Ovary (tissue), 9 donors: Measurements from ENCODE around the gene IGF1R. TPM values are rescaled to one million over a fixed set of nuclear protein-coding genes. Genes with fewer than 3 reads are reported as not detected.

Source experiments
- DNase-seq, 5 donors: peaks; one replicate each; pipeline ENCODE4 v3.0.0-alpha.2; 2019 to 2020
- H3K27ac ChIP-seq, 2 donors: fragments of 200-600 bp; one replicate each; pipeline versions ENCODE4 v1.5.1 to v1.8.0; 2019 to 2022
- H3K27me3 ChIP-seq: fragments of 200-600 bp; one replicate; pipeline ENCODE4 v1.8.0; 2022
- H3K36me3 ChIP-seq: fragments of 200-600 bp; sonication (generic); one replicate; pipeline ENCODE4 v1.5.1; 2019
- H3K4me1 ChIP-seq: one replicate; pipeline ENCODE4 v1.8.1; 2013; ENCODE audit warnings: mild to moderate bottlenecking, moderate library complexity; ENCODE audit not compliant: insufficient read depth
- H3K4me3 ChIP-seq: fragments of 200-600 bp; sonication (generic); one replicate; pipeline ENCODE4 v1.5.1; 2017
- H3K9me3 ChIP-seq, 2 donors: fragments of 200-600 bp in 1 of 2; sonication (generic) in 1 of 2; one replicate each; pipeline versions ENCODE4 v1.5.1 to v1.8.1; 2013 to 2019; ENCODE audit warnings: mild to moderate bottlenecking in 1 of 2, moderate library complexity in 1 of 2
- EP300 ChIP-seq: sonication (generic); formaldehyde crosslinking; IDR thresholded peaks from one replicate; pipeline ENCODE4 v1.6.1; 2017; ENCODE audit warnings: antibody characterized with exemption
- POLR2A ChIP-seq: fragments of 450-650 bp; IDR thresholded peaks from one replicate; pipeline ENCODE4 v1.6.1; 2017; ENCODE audit warnings: antibody characterized with exemption, mild to moderate bottlenecking, moderate library complexity
- WGBS, 3 donors: extraction: QIAGEN DNeasy Blood & Tissue Kit in 1 of 3; methylation state at CpG; one replicate each; pipeline versions ENCODE4 v1.1.5 to v1.1.7; 2013 to 2017; 5-methylcytosine and 5-hydroxymethylcytosine counted together
- intact Hi-C, 4 donors: fragments of 100-400 bp; cut with DNase I; formaldehyde crosslinking; loops; one replicate each; pipeline versions ENCODE4 v1.11.0 to v1.15.1; 2022 to 2023
- polyA plus RNA-seq, 2 donors: library from polyadenylated mRNA; stranded (reverse); fragments of 200-250 nt in 1 of 2; fragments of 350-450 nt in 1 of 2; fragmentation: Illumina TruSeq in 1 of 2; extraction: RNeasy Lipid Tissue Mini Kit (QIAGEN cat#74804) in 1 of 2; gene quantifications; one replicate each; pipeline ENCODE4 v1.2.3, GENCODE V29; 2013 to 2014
- total RNA-seq, 7 donors: library from RNA; depleted of rRNA in 2 of 7; stranded (reverse); fragments of >200 nt in 2 of 7; fragmentation: NEBNext Ultra II Directional in 3 of 7; extraction: Animal tissue kit (Norgen Biotek cat#: 25700) in 3 of 7; gene quantifications; one replicate each; pipeline versions ENCODE4 v1.1.0 to v1.2.4, GENCODE V29; 2016 to 2023
- TF ChIP-seq, protein P1 (sequence below), 3 donors: fragments of 450-650 bp in 2 of 3; fragments of 200-600 bp in 1 of 3; IDR thresholded peaks; one replicate each; pipeline versions ENCODE4 v1.5.1 to v1.8.0; 2016 to 2022; ENCODE audit warnings: antibody characterized with exemption in 3 of 3, mild to moderate bottlenecking in 1 of 3
- donor health status: DM: no; HTN: no; CAD: no; lungs with moderate emphysema.
- donor health status: DM: no; HTN: no; CAD: no.
- donor health status: Bipolar disorder and iron deficiency.
- donor health status: DM: yes; HTN: yes; CAD: no.
- donor health status: DM: no; HTN: no; CAD: no.
- donor health status: DM: yes; HTN: yes; CAD: no.

IGF1R gene
- total and polyA plus RNA-seq, 9 donors, result 15.4 to 88.7 (median 68.9) TPM

DNA sequence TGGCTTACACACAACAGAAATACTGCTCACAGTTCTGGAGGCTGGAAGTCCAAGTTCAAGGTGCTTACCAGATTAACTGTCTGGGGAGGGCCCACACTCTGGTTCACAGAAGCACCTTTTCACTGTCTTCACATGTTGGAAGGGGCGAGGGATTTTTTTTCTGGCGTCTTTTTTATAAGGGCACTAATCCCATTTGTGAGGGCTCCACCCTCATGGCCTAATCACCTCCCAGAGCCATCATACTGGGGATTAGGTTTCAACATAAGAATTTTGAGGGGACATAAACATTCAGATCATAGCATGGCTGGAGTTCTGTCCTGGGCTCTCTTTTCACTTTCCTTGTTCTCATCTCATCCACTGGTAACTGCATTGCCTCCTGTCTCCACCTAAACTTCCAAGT is 63.5 kb downstream of the IGF1R start:
- no peaks in the 10 kb centered on the region for H3K9me3 ChIP-seq
- no peak overlapping the region for H3K4me3 ChIP-seq
- no peak overlapping the region for H3K27ac ChIP-seq
- no peaks in the 10 kb centered on the region for H3K36me3 ChIP-seq
- no peaks in the 10 kb centered on the region for H3K27me3 ChIP-seq
- WGBS, 3 donors, result 78 to 99% (median 98%) methylated on average over 2 of the region's 2 CpGs
- peaks cover 34% of the 10 kb centered on the region for H3K4me1 ChIP-seq
- intact Hi-C loops, result no loop called here
- TF ChIP-seq EP300 (no peak), POLR2A (no peak)
- TF ChIP-seq, protein P1, sequence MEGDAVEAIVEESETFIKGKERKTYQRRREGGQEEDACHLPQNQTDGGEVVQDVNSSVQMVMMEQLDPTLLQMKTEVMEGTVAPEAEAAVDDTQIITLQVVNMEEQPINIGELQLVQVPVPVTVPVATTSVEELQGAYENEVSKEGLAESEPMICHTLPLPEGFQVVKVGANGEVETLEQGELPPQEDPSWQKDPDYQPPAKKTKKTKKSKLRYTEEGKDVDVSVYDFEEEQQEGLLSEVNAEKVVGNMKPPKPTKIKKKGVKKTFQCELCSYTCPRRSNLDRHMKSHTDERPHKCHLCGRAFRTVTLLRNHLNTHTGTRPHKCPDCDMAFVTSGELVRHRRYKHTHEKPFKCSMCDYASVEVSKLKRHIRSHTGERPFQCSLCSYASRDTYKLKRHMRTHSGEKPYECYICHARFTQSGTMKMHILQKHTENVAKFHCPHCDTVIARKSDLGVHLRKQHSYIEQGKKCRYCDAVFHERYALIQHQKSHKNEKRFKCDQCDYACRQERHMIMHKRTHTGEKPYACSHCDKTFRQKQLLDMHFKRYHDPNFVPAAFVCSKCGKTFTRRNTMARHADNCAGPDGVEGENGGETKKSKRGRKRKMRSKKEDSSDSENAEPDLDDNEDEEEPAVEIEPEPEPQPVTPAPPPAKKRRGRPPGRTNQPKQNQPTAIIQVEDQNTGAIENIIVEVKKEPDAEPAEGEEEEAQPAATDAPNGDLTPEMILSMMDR (IDR thresholded peaks at IDR 0.05), result no peak
- DNase-seq, result no peak

DNA sequence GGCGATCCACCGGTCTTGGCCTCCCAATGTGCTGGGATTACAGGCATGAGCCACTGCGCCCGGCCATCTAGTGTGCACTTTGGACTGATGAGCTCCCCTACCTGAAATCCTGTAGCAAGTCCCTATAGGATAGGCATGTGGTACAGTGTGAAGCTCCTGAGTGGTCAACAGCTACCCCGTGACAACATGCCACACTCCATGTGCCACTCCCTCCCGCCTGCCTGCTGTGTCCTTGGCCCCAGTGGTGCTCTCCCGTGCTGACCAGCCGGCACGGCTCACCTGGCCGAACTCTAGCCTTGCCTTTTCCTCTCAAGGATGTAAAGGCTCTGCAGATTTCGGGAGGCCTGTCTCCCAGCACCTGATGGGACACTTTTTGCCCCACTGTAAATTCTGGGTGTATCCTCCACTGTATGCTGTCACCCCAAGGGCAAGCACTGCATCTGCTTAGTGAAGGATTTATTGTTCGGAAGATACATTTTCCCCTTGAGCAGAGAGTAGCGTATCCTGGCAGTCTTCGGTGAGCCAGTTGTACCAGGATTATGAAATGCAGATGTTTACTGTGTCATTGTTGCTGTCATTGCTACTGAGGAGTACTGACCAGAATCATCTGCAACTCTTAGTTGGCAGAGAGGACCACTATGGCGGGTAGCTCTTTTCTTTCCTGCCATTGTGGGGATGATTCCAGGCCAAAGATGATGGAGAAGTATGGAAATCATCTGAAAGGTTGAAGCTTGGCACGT is 64.7 kb downstream of the IGF1R start:
- no peaks in the 10 kb centered on the region for H3K9me3 ChIP-seq
- H3K4me1 ChIP-seq, result peaks cover 34% of the 10 kb centered on the region
- intact Hi-C loops, result no loop called here
- 91 to 97% (median 96%) methylated on average over 16 of the region's 16 CpGs for WGBS, 3 donors
- TF ChIP-seq, protein P1 (IDR thresholded peaks at IDR 0.05), result no peak
- no peak overlapping the region for H3K27ac ChIP-seq
- H3K27me3 ChIP-seq, result no peaks in the 10 kb centered on the region
- no peaks in the 10 kb centered on the region for H3K36me3 ChIP-seq
- DNase-seq, result no peak
- H3K4me3 ChIP-seq, result no peak overlapping the region

DNA sequence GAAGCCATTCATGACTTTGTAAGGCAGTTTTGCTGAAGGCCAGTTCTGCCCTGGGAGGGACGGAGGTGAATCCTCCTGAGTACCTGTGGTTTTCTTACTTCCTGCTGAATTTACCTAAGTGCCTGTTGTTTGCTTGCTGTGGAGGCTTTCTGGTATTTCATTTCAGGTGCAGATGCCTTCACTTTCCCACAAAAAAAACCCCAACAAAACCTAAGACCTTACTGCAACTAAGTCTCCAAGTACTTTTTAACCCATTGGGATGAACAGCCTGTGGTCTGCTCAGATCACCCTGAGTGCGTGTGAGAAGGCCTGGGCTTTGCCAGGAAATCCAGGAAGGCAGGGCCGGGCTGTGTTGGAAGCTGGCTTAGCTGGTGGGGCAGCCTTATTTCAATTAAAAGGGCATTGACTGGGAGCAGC is 65.3 kb downstream of the IGF1R start:
- TF ChIP-seq, protein P1 (IDR thresholded peaks at IDR 0.05), result no peak
- TF ChIP-seq EP300, result no peak
- TF ChIP-seq POLR2A, result no peak
- Histone ChIP-seq H3K27ac (no peak overlapping the region), H3K36me3 (no peaks in the 10 kb centered on the region), H3K4me1 (peaks cover 36% of the 10 kb centered on the region), H3K9me3 (no peaks in the 10 kb centered on the region), H3K4me3 (no peak overlapping the region), H3K27me3 (no peaks in the 10 kb centered on the region)
- DNase-seq, result no peak
- 65 to 73% (median 69%) methylated on average over 3 of the region's 3 CpGs for WGBS, 3 donors
- intact Hi-C loops, result loop anchor here in 1 of 4 donors (2.0 kb wide), 1 partner anchor 53 kb away; no protein-coding TSS in a partner anchor

DNA sequence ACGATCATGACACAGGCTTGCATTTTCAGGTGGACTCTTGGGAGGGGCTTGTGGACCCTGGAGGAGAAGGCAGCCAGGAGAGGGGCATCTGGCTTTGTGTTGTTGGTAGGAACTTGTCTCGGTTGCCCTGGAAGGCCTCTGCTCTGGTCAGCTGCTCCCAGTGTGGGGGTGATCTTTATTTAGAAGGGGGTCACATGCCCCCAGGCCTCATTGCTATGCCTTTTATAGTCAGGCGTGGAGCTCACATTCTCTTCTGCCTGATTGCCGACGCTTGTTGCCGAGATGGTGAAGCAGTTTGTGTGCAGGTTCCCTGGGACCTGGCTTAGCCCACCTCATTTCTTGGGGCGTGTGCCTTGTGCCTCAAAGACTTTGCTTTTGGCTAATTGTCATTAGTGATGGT is 66.6 kb downstream of the IGF1R start:
- 69 to 80% (median 69%) methylated on average over 7 of the region's 7 CpGs for WGBS, 3 donors
- H3K4me3 ChIP-seq, result no peak overlapping the region
- TF ChIP-seq POLR2A (no peak), EP300 (no peak)
- TF ChIP-seq, protein P1 (IDR thresholded peaks at IDR 0.05), result no peak

More for the DNA sequence above, 66.6 kb downstream of the IGF1R start:
- H3K9me3 ChIP-seq, result no peaks in the 10 kb centered on the region
- H3K27me3 ChIP-seq, result no peaks in the 10 kb centered on the region
- no peaks in the 10 kb centered on the region for H3K36me3 ChIP-seq
- peaks cover 37% of the 10 kb centered on the region for H3K4me1 ChIP-seq
- no peak overlapping the region for H3K27ac ChIP-seq
- DNase-seq, result no peak
- intact Hi-C loops, result loop anchor here in 1 of 4 donors (2.0 kb wide), 1 partner anchor 54 kb away; no protein-coding TSS in a partner anchor
